HEK293T (cell line): ENCODE results near the gene MPND.

Experiments used
- BHLHE40 ChIP-seq: fragments of 450-650 bp; IDR thresholded peaks from 2 replicates; pipeline ENCODE4 v1.6.1; 2016; ENCODE audit warnings: mild to moderate bottlenecking, moderate library complexity, borderline replicate concordance
- FOXK2 ChIP-seq: fragments of 450-650 bp; IDR thresholded peaks from 2 replicates; pipeline ENCODE4 v1.6.1; 2016; ENCODE audit warnings: mild to moderate bottlenecking
- FOXM1 ChIP-seq: fragments of 450-650 bp; IDR thresholded peaks from 2 replicates; pipeline ENCODE4 v1.6.1; 2017; ENCODE audit warnings: mild to moderate bottlenecking, borderline replicate concordance

- TF ChIP-seq BHLHE40 (no peak), FOXM1 (no peak), FOXK2 (no peak)
Measured at GRCh38 chr19:4367781-4368127, 24.4 kb downstream of the MPND start.
